GM18858 (cell line): ENCODE data around the gene CLBA1.
A peak's percentile ranks its signal among the peaks of the same experiment; 100 is the strongest.
"Not testable (repeated sequence)": the region's sequence is repeated elsewhere in the genome, so short reads cannot be mapped to it uniquely, and the experiment has no call there.

Source experiments
- ATAC-seq: cut with Tn5 transposase; IDR thresholded peaks from one replicate; pipeline ENCODE4 v1.9.1; 2021; ENCODE audit not compliant: unreplicated experiment

CLBA1 gene

DNA sequence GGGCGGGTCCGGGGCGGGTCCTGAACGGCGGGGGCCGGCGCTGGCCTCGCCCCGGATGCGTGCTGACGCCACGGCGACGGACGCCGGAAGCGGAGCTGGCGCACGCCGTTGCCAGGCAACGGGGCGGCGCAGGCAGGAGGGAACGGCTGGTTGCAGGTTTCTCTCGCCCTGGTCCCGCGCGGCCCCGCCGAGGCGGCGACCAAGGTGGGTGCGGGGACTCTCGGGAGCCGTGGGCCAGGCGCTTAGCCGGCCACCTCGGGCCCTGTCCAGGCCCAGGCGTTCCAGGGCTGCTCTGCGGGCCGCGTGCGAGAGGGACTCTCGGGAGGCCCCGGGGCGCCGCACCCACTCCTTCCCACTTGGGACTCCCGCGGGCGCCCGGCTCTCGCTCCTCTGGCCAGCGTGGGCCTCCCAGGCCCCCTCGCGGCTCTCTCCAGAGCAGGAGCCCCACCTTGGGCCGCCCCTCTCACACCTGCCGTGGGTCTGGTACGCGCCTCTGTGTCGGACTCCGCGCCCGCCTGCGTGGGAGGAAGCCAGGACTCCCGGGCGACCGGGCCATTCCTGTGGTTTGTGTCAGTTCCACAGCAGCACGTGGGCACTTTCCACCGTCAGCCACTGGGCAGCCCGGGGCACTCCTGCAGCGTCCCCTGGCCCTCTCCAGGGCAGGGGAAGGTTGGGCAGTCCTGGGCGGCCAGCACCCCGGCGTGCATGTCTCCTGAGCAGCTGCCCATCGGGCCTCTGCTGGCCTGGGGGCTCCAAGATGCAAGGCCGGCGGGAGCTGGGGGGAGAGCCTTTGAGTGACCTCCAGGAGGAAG lies at the start of gene CLBA1:
TSS of gene CLBA1 (plus strand) at position 114 of the 812 bp plus-strand sequence. CDS start at position 758, 644 bp downstream.
- ATAC-seq = peak; percentile 82

DNA sequence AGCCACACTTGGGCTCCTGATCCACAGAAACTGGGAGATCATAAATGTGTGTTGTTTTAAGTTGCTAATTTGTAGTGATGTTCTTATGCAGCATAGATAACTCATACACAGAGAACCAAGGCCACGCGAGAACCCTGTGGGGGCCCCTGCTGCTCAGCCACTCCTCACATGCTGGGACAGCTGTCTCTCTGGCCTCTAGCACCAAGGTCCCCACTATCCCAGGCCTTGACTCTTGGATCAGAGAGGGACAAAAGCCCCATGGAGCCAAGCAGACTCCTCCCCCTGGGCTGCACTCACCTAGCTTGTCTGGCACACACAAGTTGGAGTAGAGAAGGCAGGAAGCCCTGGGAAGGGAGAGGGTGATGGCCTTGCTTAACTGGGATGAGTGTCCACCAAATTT lies 49.6 kb upstream of the CLBA1 start:
- ATAC-seq = no peak

DNA sequence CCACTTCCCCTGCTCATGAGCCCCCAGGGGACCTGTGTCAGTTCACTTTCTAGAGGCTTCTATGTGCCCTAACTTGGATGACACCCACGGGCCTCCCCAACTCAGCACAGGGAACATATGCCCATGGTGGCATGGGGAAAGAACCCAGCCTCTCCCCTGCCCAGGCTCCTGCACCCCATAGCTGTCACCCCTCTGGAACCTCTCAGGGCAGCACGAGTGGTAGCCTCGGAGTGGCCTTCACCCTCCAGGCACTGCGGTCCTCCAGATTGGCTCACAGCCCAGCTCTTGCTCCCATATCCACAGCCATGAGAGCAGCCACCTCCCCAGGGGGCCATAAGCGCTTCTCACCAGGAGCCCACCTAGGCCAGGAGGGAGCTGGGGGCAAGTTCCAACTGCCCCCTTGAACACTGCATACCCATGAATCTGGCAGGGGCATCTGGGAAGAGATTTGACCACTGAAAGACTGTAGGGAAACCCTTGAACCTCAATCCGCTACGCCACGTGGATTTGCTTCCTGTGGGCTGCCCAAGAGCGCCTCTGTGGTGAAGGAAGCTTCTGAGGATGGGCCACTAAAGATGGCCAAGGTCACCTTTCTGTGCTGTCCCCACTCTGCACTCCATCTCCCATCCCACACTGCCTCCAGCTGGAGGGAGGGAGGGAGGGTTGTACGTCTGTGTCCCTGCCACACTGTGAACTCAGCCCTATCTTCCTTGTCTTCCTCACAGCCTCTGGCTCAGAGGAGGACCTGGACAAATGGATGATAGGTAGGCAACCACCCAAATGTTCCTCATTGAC lies 49.0 kb upstream of the CLBA1 start:
- ATAC-seq = no peak

DNA sequence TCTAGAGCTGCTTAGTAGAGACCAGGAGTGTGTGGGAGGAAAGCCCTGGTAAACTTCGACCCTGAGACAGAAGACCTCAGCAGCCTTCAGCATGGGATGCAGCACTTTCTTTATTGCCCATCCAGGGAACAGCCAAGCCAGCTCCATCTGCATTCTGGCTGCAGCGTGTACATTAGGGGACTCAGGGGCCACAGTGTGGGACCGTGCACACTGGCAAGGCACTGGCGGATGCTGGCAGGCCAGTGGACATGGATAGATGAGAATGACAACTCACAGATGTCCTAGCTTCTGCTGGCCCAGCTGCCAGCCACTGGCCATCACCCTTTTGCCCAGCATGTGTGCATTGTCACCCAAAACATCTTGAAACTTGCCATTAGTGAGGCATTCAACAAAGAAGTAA lies 48.4 kb upstream of the CLBA1 start:
- no peak for ATAC-seq

DNA sequence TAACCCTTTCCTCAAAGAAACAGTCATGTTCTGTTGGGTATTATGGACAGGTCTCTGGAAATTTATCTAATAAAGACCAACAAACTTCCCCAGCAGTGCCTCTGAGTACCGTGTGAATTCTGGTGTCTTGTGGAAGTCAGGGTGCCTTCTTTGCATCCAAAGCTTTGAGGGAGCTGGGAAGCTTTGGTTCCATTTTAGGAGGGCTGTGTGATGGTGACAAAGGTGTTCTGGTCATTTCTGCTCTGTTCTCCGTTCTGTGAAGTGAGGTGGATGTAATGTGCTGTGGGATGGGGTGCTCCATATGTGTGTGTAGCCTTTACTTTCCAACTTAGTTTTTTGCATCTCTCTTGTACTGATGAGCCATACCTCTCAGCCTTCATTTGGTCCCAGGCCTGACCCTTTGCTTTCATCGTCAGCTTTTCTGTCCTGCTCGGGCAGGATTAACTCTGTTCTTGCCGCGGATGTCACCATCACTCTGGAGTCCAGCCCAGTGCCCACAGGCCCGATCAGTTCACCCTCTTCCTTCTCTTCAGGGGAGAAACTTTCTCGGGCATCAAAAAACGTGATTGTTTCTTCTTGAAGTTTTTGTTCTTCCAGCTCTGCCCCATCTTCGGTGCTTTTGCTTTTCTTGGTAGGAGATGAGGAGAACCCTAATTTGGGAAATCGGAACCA lies 47.8 kb upstream of the CLBA1 start:
- ATAC-seq = no peak

DNA sequence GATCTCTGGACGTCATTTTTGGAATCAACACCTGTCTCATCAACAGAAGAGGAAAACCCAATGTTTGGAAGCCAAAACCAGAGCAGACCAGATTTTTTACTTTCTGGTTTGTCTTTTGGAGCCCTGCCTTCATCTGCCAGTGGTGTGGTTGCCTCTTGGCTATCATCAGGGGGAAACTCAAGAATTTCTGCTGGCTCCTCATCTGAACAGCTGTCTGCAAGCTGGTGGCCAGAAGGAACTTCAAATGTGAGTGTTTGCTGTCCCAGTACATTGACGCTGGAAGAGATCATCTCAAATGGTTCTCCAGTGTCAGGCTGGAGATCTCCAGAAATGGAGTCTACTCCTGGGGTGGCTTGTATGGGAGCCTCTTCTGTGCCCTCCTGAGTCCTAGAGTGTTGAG lies 47.2 kb upstream of the CLBA1 start:
- ATAC-seq = no peak

DNA sequence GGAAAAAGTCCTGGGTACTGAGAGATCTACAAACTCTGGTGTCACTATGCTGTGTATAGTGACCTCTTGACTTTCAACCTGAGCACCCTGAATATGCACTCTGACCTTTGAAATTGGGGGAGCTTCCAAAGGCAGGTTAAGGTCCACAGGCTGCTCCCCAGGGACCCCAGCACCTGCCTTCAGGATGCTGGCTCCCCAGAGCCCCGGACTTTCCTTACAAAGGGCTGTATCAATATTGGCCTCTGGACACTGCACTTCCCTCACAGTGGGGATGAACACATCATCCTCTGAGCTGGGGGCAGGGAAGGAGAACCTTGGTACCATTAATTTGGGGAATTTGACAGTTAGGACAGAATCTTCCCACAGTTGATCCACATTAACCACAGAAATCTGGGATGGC lies 46.6 kb upstream of the CLBA1 start:
- no peak for ATAC-seq

DNA sequence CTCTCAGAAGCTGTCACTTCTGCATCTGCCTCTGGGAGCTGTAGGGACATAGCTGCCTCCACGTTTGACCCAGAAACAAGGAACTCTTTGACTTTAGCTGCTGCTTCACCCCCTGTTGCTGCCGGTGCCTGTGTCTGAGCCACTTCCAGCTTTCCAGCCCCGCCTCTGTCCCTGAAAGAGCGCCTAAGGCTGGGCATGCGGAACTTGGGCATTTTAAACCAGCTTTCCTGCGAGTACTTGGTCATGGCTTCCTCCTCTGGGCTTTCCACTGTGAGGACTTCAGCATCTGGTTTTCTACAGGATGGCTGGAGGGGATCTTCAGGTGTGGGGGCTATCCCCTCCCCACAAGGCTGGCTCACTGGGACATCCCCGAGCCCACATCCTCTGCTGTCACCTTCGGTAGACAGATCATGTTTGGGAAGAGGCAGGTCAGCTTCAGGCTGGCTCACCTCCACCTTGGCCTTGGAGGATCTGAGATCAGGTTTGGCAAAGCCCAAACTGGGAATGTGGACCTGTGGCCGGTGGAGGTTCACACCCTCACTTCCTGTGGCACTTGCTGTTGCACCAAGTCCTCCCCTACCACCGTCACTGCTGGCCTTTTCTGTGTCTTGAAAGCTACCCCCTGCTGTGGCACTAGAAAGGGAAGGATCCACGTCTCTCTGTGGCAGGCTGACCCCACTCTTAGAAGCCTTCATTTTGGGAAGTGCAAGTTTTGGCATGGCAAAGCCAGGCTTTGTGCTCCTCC lies 45.8 kb upstream of the CLBA1 start:
- ATAC-seq = no peak

DNA sequence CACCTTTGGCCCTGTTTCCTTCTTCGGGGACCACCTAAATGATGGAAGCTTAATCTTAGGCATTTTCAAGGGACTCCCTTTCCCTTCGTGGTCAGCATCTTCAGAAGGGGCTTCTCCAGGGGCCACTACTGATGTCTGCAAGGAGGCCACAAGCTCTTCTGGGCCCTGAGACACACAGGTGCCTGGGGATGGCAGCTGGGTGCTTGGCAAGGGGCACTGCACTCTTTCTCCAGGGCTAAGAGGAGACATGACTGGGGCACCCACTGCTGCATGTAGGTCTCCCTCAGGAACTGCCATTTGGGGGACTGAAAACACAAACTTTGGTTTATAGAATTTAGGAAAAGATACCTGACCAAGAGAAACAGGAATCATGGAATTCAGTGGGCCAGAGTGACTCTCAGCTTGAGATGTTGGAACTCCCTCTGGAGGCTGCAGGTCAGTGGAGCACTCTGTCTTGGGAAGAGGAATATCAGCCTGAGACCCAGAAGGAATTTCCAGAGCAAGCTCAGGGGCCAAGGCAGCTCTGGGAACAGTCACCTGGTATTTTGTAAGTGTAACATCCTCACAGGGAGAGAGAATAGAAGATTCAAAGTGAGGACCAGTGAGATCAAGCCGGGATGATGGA lies 45.0 kb upstream of the CLBA1 start:
- ATAC-seq = no peak

DNA sequence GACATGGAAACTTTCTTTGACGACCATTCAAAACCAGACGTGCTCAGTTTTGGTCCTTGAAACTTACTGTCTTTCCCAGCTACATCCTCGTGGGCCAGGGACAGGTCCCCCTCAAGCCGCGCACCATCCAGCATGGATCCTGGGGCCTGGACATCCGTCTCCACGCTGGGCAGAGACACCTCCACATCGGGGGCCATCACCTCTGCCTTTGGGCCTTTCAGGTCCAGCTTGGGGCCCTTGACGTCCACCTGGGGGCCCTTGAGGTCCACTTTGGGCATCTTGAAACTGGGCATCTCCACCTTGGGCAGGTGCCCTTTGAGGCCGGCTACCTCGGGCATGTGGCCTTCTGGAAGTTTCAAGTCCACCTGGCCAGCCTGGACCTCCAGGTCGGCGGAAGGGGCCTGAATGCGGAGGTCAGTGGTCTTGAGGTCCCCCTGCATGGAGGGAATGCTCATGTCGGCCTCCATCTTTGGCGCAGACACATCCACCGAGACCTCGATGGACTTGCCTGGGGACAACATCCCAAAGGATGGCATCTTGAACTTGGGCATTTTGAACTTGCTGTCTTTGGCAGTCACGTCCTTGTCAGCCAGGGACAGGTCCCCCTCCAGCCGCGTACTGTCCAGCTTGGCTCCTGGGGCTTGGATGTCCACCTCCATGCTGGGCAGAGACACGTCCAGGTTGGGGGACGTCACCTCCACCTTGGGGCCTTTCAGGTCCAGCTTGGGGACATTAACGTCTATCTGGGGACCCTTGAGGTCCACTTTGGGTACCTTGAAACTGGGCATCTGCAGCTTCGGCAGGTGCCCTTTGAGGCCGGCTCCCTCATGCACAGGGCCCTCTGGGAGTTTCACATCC lies 43.9 kb upstream of the CLBA1 start:
- no peak for ATAC-seq

DNA sequence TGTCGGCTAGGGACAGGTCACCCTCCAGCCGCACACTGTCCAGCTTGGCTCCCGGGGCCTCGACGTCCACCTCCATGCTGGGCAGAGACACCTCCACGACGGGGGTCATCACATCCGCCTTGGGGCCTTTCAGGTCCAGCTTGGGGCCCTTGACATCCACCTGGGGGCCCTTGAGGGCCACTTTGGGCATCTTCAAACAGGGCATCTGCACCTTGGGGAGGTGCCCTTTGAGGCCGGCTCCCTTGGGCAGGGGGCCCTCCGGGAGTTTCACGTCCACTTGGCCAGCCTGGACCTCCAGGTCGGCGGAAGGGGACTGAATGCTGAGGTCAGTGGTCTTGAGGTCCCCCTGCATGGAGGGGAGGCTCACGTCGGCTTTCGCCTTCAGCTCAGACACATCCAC lies 43.0 kb upstream of the CLBA1 start:
- ATAC-seq = no peak

DNA sequence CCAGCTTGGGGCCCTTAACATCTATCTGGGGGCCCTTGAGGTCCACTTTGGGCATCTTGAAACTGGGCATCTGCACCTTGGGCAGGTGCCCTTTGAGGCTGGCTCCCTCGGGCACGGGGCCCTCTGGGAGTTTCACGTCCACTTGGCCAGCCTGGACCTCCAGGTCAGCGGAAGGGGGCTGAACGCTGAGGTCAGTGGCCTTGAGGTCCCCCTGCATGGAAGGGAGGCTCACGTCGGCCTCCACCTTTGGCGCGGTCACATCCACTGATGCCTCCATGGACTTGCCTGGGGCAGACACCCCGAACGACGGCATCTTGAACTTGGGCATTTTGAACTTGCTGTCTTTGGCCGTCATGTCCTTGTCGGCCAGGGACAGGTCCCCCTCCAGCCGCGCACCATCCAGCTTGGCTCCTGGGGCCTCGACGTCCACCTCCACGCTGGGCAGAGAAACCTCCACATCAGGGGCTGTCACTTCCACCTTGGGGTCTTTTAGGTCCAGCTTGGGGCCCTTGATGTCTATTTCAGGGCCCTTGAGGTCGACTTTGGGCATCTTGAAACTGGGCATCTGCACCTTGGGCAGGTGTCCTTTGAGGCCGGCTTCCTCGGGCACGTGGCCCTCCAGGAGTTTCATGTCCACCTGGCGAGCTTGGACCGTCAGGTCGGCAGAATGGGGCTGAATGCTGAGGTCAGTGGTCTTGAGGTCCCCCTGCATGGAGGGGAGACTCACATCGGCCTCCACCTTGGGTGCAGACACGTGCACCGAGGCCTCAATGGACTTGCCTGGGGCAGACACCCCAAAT lies 42.2 kb upstream of the CLBA1 start:
- ATAC-seq = not testable (repeated sequence)

DNA sequence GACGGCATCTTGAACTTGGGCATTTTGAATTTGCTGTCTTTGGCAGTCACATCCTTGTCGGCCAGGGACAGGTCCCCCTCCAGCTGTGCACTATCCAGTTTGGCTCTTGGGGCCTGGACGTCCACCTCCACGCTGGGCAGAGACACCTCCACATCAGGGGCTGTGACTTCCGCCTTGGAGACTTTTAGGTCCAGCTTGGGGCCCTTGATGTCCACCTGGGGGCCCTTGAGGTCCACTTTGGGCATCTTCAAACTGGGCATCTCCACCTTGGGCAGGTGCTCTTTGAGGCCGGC lies 41.6 kb upstream of the CLBA1 start:
- not testable (repeated sequence) for ATAC-seq

DNA sequence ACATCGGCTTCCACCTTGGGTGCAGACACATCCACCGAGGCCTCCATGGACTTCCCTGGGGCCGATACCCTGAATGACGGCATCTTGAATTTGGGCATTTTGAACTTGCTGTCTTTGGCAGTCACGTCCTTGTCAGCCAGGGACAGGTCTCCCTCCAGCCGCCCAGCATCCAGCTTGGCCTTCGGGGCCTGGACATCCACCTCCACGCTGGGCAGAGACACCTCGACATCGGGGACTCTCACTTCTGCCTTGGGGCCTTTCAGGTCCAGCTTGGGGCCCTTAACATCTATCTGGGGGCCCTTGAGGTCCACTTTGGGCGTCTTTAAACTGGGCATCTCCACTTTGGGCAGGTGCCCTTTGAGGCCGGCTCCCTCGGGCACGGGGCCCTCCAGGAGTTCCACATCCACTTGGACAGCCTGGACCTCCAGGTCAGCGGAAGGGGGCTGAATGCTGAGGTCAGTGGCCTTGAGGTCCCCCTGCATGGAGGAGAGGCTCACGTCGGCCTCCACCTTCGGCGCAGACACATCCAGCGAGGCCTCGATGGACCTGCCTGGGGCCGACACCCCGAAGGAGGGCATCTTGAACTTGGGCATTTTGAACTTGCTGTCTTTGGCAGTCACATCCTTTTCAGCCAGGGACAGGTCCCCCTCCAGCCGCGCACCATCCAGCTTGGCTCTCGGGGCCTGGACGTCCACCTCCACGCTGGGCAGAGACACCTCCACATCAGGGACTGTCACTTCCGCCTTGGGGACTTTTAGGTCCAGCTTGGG lies 41.0 kb upstream of the CLBA1 start:
- not testable (repeated sequence) for ATAC-seq

DNA sequence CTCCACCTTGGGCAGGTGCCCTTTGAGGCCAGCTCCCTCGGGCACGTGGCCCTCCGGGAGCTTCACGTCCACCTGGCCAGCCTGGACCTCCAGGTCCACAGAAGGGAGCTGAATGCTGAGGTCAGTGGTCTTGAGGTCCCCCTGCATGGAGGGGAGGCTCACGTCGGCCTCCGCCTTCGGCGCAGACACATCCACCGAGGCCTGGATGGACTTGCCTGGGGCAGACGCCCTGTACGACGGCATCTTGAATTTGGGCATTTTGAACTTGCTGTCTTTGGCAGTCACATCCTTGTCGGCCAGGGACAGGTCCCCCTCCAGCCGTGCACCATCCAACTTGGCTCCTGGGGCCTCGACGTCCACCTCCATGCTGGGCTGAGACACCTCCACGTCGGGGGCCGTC lies 40.3 kb upstream of the CLBA1 start:
- not testable (repeated sequence) for ATAC-seq

DNA sequence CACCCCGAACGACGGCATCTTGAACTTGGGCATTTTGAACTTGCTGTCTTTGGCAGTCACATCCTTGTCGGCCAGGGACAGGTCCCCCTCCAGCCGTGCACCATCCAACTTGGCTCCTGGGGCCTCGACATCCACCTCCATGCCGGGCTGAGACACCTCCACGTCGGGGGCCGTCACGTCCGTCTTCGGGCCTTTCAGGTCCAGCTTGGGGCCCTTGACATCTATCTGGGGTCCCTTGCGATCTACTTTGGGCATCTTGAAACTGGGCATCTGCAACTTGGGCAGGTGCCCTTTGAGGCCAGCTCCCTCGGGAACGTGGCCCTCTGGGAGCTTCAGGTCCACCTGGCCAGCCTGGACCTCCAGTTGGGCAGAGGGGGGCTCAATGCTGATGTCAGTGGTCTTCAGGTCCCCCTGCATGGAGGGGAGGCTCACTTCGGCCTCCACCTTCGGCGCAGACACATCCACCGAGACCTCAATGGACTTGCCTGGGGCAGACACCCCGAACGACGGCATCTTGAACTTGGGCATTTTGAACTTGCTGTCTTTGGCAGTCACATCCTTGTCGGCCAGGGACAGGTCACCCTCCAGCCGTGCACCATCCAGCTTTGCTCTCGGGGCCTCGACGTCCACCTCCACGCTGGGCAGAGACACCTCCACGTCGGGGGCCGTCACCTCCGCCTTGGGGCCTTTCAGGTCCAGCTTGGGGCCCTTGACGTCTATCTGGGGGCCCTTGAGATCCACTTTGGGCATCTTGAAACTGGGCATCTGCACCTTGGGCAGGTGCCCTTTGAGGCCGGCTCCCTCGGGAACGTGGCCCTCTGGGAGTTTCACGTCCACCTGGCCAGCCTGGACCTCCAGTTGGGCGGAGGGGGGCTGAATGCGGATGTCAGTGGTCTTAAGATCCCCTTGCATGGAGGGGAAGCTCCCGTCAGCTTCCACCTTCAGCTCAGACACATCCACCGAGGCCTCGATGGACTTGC lies 39.3 kb upstream of the CLBA1 start:
- ATAC-seq = not testable (repeated sequence)

DNA sequence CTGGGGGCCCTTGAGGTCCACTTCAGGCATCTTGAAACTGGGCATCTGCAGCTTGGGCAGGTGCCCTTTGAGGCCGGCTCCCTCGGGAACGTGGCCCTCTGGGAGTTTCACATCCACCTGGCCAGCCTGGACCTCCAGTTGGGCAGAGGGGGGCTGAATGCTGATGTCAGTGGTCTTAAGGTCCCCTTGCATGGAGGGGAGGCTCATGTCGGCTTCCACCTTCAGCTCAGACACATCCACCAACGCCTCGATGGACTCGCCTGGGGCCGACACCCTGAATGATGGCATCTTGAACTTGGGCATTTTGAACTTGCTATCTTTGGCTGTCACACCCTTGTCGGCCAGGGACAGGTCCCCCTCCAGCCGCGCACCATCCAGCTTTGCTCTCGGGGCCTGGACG lies 38.4 kb upstream of the CLBA1 start:
- not testable (repeated sequence) for ATAC-seq
